ENCODE measurements around the gene SCD5.
"Not testable (repeated sequence)": the region's sequence is repeated elsewhere in the genome, so short reads cannot be mapped to it uniquely, and the experiment has no call there.

Gene SCD5
- total RNA-seq = 0.04 to 0.72 reads per million in 2 experiments

- no peak for DNase-seq (ENCODE audit: low read depth)
Measured at GRCh38 chr4:82798168-82799005, at the start of gene SCD5. Gene SCD5, minus strand, starts transcription at chr4:82798796. Its CDS starts 259 bp downstream, at chr4:82798537.

DNA sequence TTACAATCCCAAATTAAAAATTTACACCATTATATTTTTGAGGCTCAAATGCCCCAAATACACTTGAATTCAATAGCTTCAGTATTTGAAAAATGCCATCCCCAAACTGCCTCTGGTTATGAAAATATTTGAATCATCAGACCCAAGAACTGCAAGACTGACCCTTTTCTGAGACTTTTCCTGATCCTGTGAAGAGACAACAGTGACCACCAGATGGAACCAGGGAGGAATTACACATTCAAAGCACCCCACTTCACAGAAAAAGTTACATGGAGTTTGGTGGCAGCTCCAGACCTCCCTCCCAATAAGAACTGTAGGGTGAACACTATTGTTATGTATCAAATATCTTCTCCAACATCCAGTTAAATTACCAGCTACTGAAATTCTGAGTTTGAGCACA lies 44.0 kb upstream of the SCD5 start:
- no peak for DNase-seq (ENCODE audit: low read depth)

DNA sequence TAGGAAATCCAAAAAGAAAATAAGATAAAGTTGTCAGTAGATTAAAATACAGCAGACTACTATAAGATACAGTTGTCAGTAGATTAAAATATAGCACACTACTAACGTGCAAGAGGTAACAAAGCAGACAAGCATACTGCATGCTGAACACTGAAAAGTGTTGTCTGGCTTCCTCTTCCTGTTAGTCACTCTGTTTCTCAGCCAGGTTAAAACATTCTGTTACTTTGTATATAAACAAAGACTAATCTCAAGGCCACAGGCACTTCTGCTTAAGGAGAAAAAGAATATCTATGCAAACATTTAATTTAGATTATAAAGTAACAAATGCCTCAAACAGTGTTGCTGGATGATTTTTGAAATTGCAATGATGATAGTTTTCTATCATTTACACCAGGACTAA lies 41.0 kb upstream of the SCD5 start:
- DNase-seq (ENCODE audit: low read depth) = no peak

GRCh38 chr4:82833696-82834313 lies 35.2 kb upstream of the SCD5 start:
- DNase-seq (ENCODE audit: low read depth) = no peak

GRCh38 chr4:82833060-82833459 lies 34.5 kb upstream of the SCD5 start:
- DNase-seq (ENCODE audit: low read depth) = not testable (repeated sequence)

DNA sequence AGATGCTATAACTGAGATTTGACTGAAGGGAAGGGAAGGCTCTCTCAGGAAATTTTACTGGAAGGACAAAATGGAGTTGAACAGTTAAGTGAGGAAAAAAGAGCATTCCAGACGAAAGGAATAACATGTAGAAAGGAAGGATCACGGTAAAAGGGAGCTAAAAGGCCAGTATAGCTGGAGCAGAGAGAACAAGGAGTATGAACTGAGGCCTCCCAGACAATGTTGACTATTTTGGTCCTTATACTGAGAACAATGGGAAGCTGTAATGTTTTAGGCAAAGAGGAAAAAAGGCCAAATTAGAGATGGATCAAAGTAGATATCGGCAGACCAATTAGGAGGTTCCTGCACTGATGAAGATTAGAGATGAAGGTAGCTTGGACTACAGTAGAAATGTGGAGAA lies 26.8 kb upstream of the SCD5 start:
- no peak for DNase-seq (ENCODE audit: low read depth)

- no peak for DNase-seq (ENCODE audit: low read depth)
Measured at GRCh38 chr4:82823062-82823461, 24.5 kb upstream of the SCD5 start.

DNA sequence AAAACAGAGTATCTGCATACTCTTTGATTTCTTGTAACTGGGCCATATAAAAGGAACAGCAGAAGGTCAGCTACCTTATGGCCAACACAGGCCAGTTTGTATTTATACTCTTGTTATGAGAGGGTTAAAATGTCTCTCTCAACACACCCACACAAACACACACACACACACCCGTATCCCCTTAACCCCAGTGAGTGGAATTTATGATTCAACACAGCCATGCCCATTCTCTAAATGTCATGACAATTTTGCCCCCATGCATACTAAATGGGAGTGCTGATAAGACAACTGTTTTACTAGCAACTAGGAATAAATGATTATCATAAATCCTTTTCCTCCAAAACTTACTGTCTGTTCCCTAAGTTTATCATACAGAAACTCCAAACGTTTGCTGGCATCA lies 22.1 kb upstream of the SCD5 start:
- DNase-seq (ENCODE audit: low read depth) = no peak

- no peak for DNase-seq (ENCODE audit: low read depth)
Measured at GRCh38 chr4:82818664-82819662, 20.4 kb upstream of the SCD5 start.

GRCh38 chr4:82816874-82817273 lies 18.3 kb upstream of the SCD5 start:
- not testable (repeated sequence) for DNase-seq (ENCODE audit: low read depth)

DNA sequence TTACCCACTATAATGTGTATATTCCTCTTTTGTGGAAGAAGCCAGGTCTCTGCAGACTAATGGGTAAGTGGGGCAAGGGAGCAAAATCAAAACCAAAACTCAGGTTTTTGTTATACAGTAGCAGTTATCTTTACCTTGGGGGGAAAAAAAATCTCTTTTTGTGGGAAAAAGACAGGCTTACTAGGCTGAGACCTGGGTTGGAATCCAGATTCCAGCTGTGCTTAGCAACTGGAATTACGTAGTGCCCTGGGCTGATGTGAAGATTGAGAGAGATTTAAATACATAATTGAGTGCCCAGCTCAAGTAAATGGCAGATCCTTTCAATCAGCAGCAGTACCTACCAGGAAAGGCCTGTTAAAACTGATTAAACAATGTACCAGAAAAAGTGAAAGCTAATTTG lies 15.4 kb upstream of the SCD5 start:
- DNase-seq (ENCODE audit: low read depth) = no peak

DNA sequence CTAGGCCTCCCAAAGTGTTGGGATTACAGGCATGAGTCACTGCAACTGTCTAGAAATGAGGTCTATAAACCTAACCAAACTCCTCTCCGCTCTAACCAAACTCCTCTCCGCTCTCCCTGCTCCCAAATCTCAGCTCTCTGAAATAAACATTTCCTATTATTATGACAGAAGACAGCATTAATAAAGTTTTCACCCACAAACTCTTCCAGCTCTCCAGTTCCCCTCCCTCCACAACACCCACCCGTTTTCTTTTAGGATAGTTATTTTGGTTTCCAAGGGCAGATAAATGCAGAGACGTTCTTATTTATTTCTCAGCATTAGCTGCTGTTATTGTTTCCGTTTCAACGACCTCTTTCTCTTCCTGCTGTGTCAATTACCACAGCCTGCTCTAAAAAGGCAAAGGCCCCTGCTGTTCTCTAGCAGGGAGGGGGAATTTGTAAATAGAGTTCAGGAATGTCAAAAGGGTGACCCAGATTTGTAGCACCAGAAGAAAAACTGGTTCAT lies 13.3 kb upstream of the SCD5 start:
- no peak for DNase-seq (ENCODE audit: low read depth)

- no peak for DNase-seq (ENCODE audit: low read depth)
Measured at GRCh38 chr4:82811392-82811791, 12.8 kb upstream of the SCD5 start.

- DNase-seq (ENCODE audit: low read depth) = no peak
Measured at GRCh38 chr4:82810176-82810575, 11.6 kb upstream of the SCD5 start.

DNA sequence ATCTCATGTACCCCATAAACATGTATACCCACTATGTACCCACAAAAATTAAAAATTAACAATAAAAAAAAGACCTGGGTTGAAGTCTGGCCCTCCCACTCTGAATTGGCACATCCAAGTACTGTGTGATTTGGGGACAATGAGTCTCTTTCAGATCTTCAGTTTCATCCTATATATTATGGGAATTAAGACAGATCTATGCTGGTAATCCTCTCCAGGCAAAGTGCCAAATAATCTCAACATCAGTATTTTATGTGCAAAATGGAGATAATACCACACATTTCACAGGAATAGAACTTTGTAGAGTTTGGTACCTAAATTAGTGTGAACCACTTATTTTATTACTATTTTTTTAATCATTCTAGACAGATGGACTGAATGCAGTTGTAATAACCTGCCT lies 11.0 kb upstream of the SCD5 start:
- no peak for DNase-seq (ENCODE audit: low read depth)

- no peak for DNase-seq (ENCODE audit: low read depth)
Measured at GRCh38 chr4:82803746-82804145, 5.2 kb upstream of the SCD5 start.

GRCh38 chr4:82802911-82803310 lies 4.3 kb upstream of the SCD5 start:
- no peak for DNase-seq (ENCODE audit: low read depth)

DNA sequence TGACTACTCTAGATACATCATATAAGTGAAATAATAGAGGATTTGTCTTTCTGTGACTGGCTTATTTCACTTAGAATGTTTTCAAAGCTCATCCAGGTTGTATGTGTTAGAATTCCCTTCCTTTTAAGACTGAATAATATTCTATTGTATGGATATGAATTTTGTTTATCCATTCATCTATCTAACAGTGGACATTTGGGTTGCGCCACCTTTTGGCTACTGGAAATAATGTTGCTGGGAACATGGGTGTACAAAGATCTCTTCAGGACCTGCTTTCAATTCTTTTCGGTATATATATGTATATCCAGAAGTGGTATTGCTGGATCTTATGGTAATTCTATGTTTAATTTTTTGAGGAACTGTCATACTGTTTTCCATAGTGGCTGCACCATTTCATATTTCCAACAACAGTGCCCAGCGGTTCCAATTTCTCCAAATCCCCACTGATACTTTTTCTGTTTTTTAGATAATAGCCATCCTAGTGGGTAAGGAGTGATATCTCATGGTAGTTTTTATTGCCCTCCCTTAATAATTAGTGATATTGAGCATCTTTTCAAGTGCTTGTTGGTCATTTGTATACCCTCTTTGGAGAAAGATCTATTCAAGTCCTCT lies 3.4 kb upstream of the SCD5 start:
- no peak for DNase-seq (ENCODE audit: low read depth)

DNA sequence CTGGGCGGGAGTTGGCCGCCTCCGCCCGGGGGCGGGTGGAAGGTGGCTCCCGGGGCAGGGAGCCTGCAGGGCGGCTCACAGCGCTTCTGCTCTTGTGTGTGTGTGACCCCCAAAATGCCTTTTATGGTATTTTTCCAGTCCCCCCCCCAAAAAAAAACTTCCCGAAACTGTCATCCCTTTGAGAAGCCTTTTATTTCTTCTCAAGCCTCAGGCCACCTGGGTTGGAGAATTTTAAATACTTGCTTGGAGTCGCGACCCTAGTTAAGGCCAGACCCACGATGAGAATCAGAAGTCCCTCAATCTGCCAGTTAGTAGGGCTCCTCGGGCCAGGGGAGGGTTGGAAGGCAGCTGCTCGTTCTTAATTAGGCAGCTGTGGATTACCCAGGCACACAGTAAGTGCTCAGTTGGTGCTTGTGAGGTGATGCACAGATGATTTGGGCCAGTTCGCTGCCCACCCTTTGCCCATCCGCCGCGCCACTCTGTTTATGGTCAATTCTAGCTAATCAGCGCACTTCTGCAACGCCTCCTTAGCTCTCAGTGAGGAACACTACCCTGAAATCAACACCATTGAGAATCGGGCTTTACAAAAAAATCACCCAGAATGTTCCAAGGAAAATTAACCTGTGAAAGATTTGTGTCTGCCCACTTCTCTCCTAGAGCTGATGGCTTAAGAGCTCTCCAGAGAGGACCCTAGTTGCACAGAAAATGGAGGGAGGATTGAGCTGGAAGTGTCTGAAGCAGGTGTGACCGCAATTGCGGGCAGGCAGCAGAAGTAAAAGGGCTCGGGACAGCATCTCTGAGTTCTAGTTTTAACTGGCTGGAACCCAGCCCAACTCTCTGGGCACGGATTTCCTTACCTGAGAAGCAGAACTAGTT lies 648 bp upstream of the SCD5 start:
- no peak for DNase-seq (ENCODE audit: low read depth)

GRCh38 chr4:82797405-82798111 lies 1.0 kb downstream of the SCD5 start:
- DNase-seq (ENCODE audit: low read depth) = no peak

All from T follicular helper cell (primary cell).